GM21360 (cell line): Measurements from ENCODE around the gene JPH4.
"Not testable (repeated sequence)": the region's sequence is repeated elsewhere in the genome, so short reads cannot be mapped to it uniquely, and the experiment has no call there.

Experiments used
- ATAC-seq: cut with Tn5 transposase; IDR thresholded peaks from one replicate; pipeline ENCODE4 v1.9.1; 2021; ENCODE audit warnings: mild to moderate bottlenecking, moderate library complexity; ENCODE audit not compliant: unreplicated experiment

Gene JPH4

DNA sequence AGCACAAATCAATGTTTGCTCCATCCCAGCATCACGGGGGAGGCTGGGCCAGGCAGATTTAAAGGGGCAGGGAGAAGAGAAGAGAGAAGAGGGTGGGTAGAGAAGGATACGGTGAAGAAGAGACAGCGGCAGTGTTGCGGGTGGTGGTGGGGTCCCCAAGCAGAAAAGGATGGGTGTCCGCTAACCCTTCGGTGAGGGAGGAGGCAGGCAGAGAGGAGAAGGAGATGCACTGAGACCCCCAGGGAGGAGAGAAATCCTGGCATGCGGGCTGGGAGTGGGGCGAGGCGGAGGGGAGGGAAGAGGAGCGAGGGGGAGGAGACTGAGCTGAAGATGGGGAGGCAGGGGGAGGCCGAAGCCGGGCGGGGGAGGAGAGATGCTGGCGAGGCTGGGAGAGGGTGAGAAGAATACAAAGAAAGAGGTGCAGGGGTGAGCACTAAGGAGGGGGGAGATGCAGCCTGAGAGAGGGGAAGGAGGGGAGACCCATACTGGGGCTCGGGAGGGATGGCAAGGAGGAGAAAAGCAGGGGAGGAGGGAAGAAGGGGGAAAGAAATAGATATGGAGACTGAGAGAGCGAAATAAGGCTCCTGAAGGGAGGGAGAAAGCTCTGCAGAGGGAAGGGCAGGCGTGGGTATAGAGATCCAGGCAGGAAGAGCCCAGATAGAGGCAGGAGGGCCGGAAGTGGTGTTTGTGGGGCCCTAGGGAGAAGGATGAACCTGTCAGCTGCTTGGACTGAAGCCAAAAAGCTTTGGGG, at the start of gene JPH4:
TSS of gene JPH4 (minus strand) at position 231 of the 751 bp plus-strand sequence. CDS start 1,337 bp downstream, outside the sequence.
- no peak for ATAC-seq

DNA sequence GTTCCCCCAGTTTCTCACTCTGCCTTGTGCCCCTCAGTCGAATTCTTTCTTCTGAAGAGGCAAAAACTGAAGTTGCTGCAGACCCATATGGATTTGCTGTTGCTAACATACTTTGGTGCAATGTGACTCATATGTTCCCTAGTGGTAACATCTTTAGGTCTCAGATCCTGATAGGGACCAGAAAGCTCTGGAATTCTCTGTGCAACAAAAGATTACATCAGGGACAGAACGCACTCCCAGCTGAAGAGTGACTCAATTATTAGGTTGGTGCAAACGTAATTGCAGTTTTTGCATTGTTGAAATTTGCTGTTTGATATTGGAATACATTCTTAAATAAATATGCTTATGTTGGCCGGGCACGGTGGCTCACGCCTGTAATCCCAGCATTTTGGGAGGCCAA, 49.4 kb upstream of the JPH4 start:
- no peak for ATAC-seq

DNA sequence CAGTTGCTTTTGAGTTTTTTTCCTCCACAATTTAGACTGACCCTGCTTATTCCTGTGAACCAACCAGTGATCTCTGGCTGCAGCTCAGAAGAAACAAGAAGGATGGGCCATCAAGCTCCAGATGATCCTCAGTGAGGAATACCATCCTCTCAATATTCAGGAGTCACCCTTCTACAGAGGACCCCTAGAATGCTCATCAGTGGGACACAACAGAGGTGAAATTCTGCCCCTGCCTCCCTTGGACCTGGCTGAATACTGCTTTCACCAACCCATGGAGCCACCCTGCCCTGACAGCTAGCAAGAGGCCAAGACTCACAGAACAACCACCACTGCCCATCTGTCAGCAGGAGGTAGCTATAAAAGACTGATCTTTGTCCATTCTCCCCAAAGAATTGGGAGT, 48.4 kb upstream of the JPH4 start:
- no peak for ATAC-seq

DNA sequence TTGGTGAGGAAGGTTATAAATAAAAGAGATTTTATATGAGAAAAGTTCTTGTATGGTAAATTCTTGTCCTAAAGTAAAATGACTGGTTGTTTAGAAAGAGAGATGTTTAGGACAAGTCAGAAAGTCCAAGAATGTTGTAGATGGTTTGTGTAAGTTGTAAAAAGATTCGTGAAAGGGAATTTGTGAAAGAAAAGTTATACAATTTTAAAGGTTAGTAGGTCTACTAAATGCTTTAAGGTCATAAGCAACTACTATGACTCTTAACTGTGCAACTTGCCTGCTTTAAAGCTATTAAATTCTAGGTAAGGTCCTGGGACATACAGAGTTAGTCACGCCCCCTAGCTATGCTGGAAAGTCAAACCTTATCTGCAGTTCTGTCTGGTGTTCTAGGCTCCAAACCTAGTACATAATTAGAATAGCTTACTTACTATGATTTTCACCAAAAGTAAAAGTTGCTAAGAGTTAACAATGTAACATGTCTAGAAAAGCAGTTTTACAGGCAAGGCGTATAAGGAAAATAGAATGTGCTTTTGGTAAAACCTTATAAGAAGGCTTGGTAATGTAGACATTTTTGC, 46.3 kb upstream of the JPH4 start:
- ATAC-seq, result no peak

DNA sequence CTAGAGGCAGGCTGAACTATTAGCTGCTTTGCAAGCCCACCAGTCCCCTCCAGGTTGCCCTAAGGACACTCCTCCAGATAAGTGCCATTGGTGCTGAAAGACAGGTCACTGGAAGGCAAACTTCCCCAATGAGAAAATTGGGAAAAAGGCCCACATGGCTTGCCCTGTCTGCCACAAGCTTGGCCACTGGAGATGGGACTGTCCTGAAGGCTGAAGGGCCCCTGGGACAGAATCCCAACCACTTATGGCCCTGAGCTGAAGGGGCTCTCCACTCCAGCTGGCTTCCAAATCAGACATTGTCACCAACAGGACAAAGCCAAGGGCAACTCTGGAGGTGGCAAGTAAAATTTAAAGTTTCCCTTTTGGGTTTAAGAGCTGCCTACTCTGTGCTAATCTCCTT, 45.4 kb upstream of the JPH4 start:
- ATAC-seq, result no peak

DNA sequence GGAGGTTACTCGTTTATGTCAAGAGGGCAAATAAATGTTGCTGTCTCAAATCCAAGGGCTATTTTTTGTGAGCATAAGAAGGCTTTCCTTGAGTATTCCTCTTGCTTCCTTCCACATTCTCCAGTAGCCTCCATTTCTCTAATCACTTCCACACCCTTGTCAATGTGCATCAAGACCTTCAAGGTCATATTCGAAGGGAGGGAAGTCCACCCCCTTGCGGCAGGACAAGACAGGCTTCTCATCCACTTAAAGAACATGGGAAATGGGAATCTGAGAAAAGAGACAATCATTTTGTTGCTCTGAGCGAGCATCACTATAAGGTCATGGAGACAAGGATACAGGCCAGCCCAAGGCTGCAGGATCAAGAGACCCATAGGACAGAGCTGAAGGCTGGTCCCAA, 44.4 kb upstream of the JPH4 start:
- no peak for ATAC-seq

DNA sequence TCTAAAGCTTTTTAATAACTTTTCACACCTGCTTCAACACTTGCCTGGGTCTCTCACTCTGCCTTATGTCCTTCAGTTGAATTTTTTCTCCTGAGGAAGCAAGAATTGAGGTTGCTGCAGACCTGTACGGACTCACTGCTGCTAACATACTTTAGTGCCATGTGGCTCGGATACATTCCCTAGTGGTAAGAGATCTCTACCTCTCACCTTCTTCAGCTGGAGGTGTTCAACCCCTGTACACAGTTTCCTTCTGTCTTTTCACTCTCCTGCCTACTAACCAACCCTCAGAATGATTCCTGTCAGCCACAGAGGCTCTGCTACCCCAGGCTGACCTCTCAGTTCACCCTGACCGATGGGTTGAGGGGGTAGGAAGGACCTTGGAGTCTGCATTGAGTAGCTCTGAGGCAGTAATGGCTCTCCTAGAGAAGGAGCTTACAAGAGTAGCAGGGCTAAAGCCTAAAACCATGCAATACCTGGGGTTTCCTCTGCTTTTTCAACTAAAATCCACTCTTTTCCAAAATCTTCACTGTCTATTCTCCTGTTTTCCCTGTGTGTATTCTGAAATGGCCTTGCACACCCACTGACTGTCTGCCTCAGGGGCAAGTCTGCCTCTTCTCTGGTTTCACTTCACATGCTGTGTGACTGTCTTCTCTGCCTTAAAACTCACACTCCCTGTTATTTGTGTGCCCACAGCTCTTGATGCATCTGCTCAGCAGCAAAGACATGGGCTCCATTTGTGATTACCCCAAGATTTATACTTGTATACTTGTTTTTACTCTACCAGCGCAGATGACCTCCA, 43.5 kb upstream of the JPH4 start:
- ATAC-seq, result no peak

DNA sequence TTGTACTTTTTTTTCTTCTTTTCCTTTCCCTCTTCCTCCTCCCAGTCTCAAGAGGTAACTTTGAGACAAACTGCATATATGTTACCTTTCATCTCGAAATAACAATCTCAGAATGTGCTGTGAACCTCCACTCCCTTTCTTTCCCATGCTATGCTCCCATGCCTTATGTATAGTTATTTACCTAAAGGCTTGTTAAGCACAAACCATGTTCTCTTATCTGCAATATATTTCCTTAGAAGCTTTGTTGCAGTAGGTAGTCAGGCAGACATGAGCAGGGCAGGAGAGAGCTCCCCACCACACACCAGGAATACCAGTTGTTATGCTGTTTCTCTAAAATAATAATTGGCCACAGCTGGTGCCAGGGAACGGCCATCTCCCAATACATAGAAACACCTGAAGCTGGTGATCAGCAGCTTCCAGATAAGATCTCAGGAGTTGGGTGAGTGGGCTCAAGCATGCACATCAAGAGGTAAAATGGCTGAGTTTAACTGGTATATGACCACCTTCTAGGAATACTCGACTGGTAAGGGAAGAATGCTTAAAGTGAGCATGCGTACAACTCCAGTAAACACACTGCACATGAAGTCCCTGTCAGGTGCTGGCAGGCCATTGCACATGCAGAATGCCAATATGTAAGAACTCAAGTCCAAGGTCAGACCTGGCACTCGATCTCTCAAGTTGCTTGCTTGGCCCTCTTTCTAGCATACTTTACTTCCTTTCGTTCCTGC, 42.8 kb upstream of the JPH4 start:
- no peak for ATAC-seq

DNA sequence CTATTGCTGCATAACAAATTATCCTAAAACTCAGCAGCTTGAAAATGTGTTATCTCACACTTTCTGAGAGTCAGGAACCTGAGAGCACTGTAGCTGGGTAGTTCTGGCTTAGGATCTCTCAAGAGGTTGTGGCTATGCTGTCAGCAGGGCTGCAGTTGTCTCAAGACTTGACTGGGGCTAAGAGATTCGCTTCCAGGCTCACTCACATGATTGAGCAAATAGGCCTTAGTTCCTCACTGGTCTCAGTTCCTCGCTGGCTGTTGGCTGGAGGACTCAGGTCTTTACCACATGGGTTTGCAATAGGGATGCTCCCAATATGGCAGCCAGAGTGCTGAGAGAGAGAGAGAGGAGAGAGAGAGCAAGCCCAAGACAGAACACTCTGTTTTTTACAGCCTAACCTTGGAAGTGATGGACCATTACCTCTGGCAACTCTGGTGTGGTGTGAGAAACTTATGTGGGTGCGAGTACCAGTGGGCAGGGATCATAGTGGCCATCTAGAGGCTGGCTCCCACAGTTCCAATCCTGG, 41.6 kb upstream of the JPH4 start:
- ATAC-seq, result no peak

DNA sequence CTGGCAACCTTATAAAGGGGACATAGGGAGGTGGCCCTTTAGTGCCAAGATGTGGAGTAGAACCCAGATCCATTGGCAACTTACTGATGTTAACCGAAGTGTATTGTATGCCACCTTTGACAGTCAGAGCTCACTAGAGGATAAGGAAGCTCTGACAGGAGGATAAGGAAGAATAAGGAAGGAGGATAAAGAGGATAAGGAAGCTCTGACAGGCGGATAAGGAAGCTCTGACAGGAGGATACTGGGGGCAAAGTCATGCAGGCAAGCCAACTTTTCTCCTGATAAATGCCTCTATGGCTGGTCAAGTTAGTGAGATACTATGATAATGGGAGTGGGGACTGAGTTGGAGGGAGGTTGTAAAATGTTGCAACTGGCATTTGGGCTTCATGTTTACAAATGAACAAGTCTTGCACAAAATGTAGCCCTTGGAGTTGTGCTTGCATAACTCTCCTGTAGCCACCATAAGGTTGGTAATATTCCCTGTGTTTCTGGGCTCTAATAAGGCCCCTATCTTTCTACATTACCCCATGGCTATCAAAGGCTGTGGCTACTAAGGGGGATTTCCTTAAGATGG, 39.9 kb upstream of the JPH4 start:
- ATAC-seq, result no peak

DNA sequence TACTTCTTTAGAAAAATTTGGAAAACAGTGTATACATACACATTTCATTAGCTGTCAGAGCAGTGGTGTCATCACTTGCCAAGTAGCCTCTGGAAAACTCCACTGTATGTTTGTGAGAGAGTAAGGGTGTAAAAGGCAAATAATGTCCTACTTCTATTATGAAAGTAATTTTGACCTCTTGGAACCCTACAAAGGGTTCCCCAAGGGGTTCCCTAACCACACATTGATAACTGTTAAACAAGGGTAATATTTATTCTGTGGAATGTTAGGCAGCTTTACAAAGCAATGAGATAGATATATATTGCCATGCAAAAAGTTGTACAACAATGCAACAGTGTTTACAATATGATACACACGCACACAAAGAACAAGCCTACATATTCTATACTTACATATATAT, 38.9 kb upstream of the JPH4 start:
- ATAC-seq, result no peak

DNA sequence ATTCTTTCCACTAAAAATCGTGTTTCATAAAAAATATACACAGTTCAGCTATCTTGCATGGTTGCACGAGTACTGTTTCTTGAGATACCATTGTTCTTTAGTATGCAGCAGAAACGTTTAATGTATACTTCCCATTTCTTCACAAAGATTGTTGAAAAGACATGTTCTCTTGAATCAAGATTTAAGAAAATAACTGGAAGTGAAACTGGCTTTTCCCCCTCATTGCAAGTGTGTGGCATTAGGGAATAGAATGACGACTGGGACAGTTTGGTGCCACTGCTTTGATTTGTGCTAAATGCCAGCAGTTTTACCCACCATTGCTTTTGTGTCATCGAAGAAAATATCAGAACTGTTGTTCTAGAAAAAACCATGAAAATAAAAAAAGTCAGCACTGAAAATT, 37.3 kb upstream of the JPH4 start:
- no peak for ATAC-seq

DNA sequence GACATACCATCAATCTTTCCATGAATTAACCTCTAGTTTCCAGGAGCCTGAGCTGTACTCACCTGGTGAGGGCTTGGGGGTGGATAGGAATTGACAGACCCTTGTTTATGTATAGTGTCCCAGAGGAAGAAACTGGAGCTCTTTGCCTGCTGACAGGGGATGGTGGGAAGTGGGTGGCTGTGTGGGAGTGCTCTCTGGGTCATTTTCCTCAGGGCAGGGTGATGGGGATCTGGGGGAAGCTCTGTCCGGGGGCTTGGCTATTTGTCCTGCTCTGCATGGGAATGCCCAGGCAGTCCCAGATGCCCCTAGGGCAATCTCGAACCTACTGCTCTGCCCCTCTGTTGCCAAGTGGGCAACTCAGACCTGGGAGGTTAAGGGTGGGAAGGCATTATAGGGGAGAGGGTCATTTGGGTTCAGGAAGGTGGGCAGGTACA, 35.8 kb upstream of the JPH4 start:
- no peak for ATAC-seq

DNA sequence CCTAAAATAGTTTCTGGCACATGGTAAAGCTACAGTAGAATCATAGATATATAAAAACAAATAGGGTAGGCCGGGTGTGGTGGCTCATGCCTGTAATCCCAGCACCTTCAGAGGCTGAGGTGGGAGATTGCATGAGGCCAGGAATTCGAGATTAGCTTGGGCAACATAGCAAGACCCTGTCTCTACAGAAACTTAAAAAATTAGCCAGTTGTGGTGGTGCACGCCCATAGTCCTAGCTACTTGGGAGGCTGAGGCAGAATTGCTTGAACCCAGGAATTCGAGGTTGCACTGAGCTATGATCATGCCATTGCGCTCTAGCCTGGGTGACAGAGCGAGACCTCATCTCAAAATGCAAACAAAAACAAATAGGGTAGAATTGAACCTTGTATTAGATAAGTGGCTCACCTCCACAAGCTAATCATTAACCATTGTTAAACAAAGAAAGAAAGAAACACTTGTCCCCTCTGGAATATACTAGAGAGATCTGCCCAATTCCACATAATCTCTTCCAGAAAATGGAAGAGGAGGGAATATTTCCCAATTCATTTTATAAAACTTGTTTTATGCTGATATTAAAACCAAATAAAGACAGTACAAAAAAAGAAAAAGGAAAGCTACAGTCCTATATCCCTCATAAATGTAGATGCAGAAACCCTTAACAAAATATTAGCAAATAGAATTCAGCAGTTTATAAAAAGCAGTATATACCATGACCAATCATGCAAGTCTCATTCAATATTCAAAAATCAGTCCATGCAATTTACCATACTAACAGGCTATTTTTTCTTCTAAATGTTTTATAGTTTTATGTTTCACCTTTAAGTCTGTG, 34.9 kb upstream of the JPH4 start:
- ATAC-seq, result no peak

DNA sequence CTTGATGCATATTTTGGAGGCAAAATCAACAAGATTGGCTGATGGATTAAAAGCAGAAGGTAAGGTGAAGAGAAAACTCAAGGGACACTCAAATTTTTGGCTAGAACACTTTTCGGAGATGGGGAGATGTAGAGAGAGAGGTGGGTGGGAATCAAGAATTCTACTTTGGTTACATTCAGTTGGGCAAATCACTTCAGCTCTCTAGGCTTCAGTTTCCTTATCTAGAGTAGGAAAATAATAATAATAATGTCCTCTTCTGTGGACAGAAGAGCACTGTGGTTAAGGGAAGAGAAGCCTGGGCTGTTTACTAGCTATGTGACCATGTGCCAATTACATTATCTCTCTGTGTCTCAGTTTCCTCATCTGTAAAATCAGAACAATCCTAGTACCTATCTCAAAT, 34.2 kb upstream of the JPH4 start:
- ATAC-seq, result no peak

DNA sequence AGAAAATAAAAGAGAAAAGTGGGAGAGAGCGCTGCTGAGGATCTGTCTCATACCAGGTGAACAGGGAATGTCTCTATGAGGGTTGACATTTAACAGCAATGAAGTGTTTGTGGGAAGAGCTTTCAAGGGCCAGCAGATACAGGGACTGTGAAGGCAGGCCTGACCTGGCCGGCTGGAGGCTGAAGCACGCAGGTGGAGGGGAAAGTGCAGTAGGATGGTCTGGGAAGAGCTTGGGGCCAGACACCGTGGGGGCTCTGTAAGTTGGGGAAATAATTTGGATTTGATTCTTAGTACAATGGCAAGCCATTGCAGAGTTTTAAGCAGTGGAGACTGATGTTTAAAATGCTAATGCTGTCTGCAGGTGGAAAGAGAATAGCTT, 33.8 kb upstream of the JPH4 start:
- ATAC-seq, result no peak

DNA sequence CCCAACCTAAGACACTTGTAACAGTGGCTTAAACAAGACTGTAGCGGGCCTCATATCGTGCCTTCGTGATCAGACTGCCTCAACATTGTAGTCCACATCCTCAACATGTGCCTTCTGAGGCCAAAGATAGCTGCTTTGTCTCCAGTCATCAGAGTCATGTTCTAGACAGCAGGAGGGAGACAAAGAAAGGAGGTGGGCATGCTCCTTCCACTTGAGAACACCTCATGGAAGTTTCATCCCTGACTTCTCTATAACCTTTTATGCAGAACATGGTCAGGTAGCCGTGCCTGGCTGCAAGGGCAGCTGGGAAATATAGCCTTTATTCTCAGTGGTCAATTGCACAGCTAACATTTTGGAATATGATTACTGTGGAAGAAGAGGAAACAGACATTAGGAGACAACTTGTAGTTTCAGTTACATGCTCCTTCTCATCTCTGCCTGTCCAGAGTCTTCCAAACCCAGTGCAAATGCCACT, 32.3 kb upstream of the JPH4 start:
- no peak for ATAC-seq

DNA sequence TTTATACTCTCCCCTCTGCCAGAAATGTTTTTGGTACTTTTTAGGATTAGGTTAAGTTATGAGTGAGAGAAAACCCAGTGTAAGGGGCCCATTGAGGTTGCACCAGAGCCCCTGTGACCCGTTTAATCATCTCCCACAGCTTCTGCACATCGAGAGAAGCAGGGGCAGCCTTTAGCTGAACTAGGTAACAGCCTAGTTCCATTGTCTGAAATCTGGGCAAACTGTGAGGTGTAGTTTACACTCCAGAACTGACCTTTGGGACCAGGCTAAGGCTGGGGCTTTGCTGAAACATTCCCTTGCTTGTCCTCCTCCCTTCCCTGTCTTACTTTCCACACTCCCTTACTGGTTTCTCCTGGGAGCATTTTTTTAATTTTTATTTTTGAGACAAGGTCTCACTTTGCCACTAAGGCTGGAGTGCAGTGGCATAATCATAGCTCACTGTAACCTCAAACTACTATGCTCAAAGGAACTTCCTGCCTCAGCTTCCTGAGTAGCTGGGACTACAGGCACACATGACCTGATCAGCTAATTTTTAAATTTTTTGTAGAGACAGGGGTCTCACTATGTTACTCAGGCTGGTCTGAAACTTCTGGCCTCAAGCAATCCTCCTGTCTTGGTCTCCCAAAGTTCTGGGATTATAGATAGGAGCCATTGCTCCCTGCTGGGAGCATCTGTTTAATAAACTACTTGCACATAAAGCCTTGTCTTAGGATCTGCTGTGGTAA, 31.7 kb upstream of the JPH4 start:
- no peak for ATAC-seq

DNA sequence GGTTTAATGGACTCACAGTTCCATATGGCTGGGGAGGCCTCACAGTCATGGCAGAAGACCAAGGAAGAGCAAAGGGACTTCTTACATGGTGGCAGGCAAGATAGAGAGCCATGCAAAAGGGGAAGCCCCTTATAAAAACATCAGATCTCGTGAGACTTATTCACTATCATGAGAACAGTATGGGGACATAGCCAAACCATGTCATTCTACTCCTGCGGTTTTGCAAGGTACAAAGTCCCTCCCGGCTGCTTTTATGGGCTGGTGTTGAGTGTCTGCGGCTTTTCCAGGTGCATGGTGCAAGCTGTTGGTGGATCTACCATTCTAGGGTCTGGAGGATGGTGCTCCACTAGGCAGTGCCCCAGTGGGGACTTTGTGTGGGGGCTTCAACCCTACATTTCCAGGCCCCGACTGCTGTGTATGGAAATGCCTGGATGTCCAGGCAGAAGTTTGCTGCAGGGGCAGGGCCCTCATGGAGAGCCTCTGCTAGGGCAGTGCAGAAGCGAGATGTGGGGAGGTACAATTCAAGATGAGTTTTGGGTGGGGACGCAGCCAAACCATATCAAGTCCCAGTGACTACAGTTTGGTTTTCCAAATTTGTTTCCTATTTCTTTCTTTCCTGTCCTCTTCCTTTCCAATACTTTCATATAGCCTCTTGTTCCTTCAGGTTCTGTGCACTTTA, 31.0 kb upstream of the JPH4 start:
- ATAC-seq, result not testable (repeated sequence)
